NT2/D1 (cell line): ENCODE results near the gene TP53TG5.

Experiments
- SUZ12 ChIP-seq: IDR thresholded peaks from 2 replicates; pipeline ENCODE4 v1.6.1; 2011; ENCODE audit not compliant: insufficient read length, insufficient read depth; ENCODE audit errors: extremely low read depth
- ZNF274 ChIP-seq: IDR thresholded peaks from 2 replicates; pipeline ENCODE4 v1.6.1; 2011; ENCODE audit warnings: mild to moderate bottlenecking, low read depth, low read length

DNA sequence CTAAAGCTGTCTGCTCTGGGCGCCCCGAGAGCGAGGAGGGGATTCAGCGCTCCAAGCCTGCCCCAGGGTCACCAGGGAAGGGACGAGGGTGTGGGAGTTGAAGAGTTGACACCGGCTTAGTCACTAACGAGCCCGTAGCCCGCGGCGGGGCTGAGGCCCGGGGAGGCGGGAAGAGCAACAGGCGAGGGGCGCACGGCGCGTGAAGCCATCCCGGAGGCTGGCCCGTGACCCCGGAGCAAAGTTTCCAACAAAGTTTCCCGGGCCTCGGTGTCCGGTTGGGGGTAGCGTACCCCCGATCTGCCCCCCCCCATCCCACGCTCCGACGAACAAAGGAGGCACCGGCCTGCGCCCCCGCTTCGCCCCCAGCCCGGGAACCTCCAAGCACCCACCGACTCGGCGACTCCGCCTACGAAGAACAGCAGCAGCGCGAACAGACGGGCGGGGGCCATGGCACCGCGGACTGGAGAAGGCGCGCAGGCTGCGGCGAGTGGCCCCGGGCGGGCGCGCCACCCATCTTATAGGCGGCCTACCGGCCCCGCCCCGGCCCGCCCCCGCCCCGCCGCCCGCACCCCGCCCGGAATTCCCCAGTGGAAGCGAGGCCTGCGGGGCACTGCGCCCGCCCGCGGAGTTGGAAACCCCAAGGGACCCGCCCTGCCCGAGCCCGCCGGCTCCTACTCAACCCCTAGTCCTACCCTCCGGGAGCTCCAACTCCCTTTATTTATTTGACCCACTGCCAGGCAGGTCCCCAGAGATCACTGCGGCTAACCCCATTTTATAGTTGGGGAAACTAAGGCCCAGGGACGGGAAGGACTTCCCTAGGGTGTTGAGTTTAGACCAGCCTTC lies 30.0 kb downstream of the TP53TG5 start, which contains the start of gene SDC4:
- no peak for TF ChIP-seq ZNF274
- TF ChIP-seq SUZ12 = no peak
